Activated CD4-positive, alpha-beta T cell treated with anti-CD3 and anti-CD28 coated beads, Interleukin-10, Interleukin-2, amounts not matched to agents 100 ng/mL and 50 ng/mL, durations not matched to agents 16 hours and 8 hours (primary cell): ENCODE data around the gene ODF2L.

Experiments used
- DNase-seq: peaks from one replicate; pipeline ENCODE4 v3.0.0-alpha.2; 2020

Gene ODF2L, protein sequence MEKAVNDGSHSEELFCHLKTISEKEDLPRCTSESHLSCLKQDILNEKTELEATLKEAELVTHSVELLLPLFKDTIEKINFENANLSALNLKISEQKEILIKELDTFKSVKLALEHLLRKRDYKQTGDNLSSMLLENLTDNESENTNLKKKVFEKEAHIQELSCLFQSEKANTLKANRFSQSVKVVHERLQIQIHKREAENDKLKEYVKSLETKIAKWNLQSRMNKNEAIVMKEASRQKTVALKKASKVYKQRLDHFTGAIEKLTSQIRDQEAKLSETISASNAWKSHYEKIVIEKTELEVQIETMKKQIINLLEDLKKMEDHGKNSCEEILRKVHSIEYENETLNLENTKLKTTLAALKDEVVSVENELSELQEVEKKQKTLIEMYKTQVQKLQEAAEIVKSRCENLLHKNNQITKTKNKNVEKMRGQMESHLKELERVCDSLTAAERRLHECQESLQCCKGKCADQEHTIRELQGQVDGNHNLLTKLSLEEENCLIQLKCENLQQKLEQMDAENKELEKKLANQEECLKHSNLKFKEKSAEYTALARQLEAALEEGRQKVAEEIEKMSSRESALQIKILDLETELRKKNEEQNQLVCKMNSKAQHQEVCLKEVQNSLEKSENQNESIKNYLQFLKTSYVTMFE

DNA sequence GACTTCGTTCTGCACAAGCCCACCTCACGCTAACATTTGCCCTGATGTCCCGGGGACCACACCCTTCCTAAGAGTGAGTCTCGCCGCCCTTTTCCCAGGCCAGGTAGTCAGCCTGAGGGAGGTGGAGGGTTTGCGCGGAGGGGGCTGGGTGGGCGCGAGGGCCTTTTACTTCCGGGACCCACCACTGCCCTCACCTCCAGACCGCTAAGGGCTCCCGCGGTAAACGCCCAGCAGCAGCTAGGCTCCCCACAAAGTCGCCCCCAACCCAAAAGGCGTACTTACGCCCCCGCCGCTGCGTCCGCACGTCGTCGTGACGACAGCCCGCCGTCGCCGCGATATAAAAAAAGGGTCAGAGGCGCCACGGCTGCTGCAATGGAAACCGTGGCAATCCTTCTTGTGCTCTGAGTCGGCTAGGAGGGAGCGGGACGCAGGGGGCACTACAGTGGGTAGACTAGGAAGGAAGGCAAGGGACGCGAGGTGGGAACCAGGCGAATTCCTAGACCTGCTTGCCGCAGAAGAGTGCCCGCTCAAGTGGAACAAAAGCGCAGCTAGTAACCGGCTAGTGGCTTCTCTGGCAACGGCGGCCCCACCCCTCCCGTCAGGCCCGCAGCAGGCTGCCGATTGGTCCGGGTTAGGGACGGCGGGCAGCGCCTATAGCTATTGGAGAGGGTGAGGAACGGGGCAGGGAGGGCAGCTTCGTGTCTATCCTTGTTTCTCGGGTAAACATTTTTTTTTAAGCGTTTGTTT, at the start of gene ODF2L:
Gene ODF2L (minus strand): TSS at position 573 of the 747 bp plus-strand sequence. CDS start 9,296 bp downstream, outside the sequence.
- peak; percentile 94 for DNase-seq

DNA sequence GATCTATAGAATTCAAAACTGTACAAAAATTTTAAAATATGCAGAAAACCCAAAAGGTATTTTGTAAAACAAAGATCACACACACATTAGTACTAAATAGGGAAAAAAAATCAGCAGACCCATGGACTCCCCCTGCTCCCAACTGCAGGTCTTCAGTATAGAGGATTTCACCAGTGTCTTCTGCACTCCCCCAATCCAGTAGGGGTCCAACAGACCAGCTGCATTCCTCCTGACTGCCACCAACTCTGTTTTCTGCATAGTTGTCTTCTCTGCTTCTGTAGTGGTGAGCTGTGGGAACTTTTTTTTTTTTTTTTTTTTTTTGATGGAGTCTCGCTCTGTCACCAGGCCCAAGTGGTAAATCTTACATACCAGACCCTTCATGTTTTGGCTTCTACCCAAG, 49.8 kb upstream of the ODF2L start:
- DNase-seq: no peak

DNA sequence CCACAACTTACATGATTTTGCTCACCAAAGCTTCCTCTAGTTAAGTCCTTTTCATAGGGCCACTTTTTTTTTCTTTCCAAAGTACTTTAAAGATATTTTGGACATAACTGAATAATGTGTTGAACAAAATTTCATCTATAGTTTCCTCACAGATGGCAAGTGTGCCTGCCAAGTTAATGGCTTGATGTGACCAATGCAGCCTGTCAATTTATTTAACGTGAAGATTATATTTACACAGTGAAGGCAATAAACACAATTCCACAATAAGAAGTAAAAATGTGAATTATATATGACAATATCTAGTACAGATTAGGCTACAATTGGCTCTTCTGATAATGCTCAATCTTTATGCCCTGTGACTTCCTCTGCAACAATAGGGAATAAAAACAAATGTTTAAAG, 45.9 kb upstream of the ODF2L start:
- DNase-seq: no peak

DNA sequence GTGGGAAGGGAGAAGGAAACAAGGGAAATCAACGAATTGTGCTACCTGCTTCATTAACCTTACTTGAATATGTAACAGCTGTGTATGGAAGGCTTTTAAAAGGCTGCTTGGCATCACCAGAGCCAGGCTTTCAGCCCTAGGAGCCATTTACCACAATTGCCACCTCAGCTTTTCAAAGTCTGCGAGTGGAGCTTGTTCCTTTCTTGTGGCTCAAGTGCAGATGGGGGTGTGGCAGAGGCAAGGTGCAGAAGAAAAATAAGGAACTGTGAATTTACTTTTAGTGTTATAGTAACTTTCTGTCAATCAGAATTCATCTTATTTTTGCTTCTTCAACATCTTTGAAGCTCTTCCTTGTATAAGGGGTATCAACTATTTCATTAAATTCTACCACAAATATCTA, 45.5 kb upstream of the ODF2L start:
- no peak for DNase-seq

DNA sequence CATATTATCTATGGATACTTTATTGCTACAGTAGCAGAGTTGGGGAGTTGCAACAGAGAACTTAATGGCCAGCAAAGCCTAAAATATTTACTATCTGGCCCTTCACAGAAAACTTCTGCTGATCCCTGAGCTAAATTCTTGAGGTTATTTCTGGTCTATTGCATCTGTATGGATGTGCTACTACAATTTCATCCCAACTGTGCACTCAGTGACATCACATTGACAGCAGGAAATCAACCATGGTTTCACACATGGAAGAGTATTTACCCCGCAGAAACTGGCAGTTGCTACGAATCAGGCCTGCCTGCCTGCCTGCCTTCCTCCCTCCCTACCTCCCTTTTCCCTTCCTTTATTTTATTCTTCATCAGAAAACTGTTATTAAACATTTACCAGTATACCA, 39.9 kb upstream of the ODF2L start:
- DNase-seq: no peak

DNA sequence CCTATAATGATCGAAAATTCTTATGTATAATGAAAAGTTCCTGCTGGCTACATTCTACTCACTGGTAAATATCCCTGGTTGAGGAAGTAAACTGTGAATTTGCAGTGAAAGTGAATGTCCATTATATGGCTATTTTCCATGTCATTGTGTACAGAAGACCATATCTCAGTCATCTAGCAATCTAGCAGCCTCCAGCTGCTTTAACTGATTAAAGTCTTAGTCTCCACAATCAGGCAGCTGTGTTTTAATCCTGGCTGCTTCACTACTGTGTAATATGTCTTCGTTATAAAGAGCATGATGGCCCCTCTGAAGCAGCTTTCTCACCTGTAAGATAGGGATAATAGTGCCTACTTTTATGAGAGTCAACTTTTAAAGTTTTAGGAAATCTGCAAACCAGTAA, 39.2 kb upstream of the ODF2L start:
- DNase-seq: no peak

DNA sequence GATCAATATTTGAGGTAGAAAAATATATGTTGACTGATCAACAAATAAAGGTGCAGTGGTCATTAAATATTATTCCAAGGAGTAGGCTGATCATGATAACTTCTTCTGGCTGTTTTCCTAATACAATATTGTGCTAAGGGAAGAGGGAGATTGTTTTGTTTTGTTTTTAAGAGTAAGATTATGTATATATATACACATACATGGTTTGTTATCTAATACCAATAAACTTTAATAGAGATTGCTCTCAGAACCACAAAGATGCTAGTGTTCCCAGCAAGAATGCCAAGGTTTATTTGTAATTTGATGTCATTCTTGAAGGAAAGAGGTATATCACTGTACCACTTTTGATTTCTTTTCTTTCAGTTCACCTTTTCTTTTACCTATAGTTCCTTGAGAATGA, 37.9 kb upstream of the ODF2L start:
- DNase-seq: no peak

DNA sequence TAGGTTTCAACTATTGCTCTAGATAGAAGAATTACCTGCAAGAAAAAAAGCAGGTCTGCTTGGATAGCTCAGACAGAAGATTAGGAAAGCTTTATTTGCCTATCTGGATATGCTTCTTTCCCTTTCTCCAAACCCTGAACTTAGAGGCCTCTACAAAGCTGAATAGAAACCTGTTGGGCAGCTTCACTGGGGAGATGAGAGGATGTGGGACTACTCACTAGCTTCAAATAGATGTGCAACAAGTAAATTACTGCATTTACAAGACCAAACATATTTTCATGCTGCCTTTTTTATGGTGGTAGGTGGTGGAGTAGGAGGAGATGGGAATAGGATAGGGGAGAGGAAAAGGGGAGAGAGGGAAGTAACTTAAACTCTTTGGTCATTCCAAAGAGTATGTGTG, 34.3 kb upstream of the ODF2L start:
- DNase-seq: no peak

DNA sequence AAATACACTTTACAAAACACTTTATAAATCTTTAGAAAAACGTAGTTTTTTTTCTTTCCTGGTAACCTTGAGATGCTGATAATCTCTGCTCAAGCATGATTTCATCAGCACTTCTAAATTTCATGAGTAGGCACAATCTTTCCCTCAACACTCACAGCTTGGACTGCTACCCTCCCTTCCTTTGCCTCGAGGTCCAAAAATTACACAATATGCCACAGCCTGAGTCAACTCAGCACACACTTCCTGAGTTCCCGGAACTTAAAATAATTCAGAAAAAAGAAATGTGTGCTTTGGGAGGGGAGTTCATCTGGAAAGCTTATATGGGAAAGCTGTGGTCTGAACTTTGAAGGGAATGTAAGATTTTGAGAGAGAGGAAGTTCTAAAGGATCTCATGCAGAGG, 33.7 kb upstream of the ODF2L start:
- peak; percentile 79 for DNase-seq

DNA sequence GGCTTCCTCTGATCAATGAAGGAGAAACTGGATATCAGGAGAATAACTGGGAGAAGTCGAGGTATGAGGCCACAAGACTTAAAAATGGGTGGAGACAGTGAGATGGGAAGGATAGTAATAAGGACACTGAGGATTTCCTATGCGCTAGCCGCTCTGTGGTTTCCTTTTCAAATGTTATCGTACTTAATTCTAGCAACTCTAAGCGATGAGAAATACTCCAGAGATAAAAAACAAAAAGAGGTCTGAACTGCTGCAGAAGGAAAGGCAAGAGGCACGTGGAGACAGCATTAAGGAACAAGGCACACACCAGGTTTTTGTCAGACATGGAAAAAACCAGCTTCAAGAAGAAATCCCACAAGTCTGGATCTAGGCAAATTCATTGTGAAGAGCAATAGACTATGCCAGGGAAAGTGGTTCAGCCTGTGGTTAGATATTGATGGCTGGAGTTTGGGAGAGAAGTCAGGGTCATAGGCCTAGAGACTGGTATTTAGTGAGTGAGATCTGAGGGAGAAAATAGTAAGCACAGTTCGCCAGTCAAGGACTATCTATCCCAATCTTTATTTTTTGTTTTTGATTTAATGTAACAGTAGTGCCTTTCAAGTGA, 33.1 kb upstream of the ODF2L start:
- DNase-seq: no peak

DNA sequence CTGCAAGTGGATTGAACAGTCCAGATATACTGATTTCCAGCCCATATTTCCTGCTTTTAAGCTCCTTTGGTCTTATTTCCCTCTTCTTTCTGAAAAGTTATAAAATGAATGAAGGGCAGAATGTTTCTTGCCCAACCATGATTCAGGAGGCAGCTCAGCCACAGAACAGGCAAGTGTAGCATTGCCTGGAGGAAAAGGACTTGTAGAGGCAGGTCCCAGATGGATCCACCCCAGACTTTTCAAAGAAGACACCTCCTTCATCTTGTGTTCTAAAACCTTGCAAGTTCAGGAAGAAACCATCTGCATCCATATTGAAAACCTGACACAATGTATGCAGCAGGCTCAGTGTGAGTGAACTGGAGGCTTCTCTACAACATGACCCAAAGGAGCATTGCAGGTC, 27.8 kb upstream of the ODF2L start, which contains the start of gene CLCA2:
Gene CLCA2 (plus strand): TSS at position 299 of the 400 bp plus-strand sequence. CDS start 77 bp downstream, at position 376.
- no peak for DNase-seq

DNA sequence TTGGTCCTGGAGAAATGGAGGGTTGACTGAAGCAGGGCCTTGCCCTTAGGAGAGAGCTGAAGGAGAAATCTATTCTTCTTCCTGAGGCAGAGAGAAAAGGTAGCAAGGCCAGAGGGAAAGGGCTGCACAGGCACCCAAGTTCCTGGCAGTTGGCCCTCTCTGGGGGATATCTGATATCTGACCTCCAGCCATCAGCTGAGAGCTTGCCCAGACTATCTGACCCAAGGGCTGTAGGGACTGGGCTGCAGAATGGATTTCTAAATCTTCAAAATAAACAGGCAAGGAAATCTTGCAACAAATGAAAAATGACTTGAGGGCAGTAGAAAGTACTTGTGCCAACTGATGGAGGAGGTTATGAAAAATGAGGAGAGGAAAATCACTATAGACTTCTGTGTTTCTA, 27.4 kb upstream of the ODF2L start:
- no peak for DNase-seq

DNA sequence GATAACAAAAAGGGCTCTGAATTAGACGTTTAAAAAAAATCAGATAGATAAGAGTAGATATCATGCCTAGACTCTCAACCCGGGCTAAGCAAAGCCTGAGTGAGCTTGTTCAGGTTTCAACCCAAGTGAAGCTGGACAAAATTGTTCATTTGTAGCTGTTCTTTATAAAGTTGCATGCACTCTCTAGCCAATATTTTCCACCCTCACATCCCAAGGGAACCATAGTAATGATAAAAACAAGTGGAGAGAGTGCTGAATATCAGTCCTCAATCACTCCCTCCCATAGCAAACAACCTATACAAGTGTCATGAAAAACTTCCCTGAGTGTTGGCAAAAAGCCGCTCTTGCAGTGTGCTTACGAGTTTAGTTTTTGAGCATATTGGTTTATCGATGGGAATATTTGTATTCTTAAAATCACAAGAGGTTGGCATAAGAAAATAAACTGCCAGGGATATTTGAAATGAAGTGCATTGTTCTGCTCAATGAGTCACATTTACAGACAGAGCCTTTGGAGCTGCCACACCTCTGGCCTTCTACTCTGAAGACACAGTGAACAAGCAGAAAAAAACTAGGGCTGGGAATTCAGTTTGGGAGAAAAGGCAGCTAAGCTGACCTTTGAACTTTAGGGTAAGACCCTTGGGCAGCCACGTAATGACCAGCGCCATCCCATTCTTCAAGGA, 25.6 kb upstream of the ODF2L start:
- DNase-seq: no peak

DNA sequence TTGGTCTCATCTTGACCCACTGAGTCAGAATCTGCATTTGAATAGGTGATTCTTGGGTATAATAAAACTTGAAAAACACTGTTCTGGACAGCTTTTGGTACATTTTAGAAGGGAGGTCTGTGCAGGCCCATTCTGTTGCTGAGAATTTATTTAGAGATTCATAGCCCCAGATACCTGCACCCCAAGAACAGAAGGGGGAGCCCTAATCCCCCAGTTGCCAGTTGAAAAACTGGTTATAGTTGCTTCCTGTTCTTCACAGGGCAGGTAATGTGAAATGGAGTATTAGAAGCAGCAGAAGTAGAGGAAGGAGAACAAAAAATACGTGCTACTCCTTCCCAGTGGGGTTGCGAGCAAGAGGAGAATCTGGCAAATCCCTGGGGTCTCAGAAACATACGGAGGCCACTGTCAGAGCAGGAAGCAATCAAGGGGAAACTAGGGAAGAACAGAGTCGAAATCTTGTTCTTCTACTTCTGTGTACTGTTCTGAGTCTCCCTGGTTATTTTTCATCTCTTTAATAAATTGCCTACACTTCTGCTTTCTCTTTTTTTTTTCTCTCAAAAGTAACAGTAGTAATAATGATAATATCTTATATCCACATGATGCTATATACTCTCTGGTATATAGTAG, 23.3 kb upstream of the ODF2L start:
- peak; percentile 67 for DNase-seq

DNA sequence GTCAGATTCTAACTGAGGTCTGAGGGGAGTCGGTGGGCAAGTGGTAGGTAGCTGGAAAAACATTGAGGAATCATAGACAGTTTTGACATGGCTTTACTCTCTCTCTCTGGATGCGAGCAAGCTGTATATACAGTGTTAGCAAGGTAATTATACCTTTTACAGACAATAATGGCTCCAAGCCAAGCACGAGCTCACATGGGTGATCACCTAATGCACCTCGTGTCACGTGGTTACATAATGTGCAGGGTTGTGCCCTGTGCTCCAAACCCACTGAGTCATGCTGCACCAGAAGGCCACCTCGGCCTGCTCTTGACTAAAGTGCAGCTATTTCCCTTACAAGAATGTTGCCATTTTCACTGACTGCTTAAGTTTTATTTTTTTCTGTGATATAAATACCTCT, 20.2 kb upstream of the ODF2L start:
- DNase-seq: no peak

DNA sequence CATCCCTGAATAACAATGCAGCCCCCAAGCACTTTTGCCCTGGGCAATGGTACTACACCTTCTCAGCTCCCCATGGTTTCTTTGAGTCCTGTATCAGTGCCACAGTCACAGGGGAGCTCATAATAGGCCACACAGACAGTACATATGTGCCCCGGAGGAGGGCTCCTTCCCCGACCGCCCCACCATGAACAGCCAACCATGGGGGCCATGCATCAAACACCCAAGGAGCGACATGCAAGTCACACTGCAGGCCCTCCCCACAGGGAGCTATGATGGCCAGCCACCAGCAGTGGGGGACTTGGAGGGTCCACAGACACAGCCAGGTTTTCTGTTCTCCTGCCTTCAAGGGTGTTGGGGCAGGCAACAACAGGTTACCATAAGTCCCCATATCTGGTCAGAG, 14.8 kb upstream of the ODF2L start:
- DNase-seq: no peak

DNA sequence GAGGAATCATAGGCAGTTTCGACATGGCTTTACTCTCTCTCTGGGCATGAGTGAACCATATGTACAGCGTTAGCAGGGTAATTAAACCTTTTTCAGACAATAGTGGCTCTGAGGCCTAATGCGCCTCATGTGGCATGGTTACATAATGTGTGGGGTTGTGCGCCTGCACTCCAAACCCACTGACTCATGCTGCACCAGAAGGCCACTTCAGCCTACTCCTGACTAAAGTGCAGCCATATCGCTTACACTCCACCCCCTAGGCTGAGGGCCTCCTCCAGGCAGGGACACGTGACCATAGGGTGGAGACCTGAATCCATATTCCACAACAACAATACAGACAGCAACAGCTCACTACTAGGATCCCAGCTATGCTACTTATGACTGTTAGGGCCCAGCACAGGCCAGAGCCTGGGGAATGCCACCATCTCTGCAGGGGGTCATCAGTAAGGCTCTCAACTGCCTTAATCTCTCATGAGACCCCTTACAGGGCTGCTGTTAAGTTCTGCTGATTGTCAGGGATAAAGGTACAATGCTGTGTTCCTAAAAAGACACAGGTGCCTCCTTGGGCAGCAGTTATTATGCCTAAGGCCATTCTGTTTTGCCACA, 13.4 kb upstream of the ODF2L start:
- no peak for DNase-seq

DNA sequence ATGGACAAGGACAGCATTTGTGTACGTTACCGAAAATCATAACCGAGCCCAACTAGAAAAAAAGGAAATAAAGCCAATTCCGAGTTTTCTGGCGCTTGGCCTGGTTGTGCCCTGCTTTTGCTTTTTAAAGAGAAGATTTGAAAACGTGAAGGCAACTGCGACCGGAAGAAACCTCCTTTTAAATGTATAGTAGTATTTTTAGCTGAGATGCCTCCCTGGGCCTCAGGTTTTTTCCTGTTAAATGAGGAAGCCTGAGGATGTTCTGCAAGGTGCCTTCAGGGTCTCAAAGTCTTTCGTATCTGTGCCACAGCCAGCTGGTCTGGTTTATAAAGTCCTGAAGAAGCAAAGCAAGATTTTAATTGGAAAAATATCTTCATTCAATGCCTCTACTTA, 371 bp upstream of the ODF2L start:
- DNase-seq: no peak

DNA sequence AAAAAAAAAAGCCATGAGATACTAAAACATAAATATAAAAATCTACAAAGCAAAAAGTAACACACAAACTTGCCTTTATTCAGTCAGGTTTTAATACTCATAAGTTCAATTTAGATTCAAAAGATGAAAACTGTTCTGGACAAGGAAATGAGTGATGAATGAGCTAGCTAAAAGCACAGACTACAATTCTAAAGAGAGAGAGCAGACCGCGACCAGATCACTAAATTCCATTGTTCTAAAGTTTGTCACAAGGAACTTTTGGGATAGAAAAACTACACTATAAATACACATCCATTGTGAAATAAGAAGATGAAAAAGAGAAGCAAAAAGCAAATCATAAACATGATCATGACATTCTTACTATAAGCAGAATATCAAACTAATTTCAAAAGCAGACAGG, 1.7 kb downstream of the ODF2L start:
- DNase-seq: no peak

DNA sequence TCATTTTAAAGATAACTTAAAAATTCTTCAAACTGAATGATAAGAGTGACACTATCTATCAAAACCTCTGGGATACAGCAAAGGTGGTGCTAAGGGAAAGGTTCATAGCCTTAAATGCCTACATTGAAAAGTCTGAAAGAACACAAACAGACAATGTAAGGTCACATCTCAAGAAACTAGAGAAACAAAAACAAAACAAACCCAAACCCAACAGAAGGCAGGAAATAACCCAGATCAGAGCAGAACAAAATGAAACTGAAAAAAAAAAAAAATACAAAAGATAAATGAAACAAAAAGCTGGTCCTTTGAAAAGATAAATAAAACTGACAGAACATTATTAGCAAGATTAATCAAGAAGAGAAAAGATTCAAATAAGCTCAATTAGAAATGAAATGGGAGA, 6.8 kb downstream of the ODF2L start:
- peak; percentile 19 for DNase-seq

DNA sequence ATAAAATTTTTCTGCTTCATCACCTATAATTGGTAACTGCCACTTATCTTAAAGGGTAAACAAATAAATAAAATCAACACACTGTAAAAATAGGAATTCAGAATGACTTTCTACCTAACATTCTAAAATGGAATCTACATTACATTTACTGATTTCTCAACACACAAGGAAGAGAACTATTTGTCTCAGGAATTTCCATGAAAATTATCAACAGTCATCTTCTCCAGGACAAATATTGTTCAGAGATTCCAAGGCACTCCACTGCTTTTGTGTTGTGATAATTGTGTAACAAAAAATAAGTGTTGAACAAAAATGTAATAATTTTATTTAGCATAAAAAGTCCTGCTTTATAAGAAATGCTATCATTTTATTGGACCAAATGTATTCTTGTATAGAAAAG, 7.3 kb downstream of the ODF2L start:
- DNase-seq: no peak
